Endometrial microvascular endothelial cells (primary cell): ENCODE results near the gene SFT2D3. TPM values are rescaled to one million over a fixed set of nuclear protein-coding genes. Genes with fewer than 3 reads are reported as not detected.

Experiments
- in situ Hi-C: cut with HindIII; loops from 2 replicates; pipeline ENCODE4 v1.10.0; 2017; ENCODE audit warnings: low sequenced_read_pairs, low pct_unique_long_range_greater_than_20kb; ENCODE audit errors: inconsistent ontology term
- total RNA-seq: library from RNA; depleted of rRNA; stranded (reverse); fragments of >200 nt; gene quantifications from one replicate; pipeline ENCODE4 v1.2.3, GENCODE V29; 2015; ENCODE audit errors: inconsistent ontology term

The SFT2D3 gene
- total RNA-seq, 1 donor from 2014 or later = 4.9 TPM

- in situ Hi-C loops = no loop called here
These were observed 1.2 kb downstream of the SFT2D3 start for GRCh38 chr2:127702395-127703009.

GRCh38 chr2:127703282-127703681 lies 2.0 kb downstream of the SFT2D3 start:
- in situ Hi-C loops = no loop called here

GRCh38 chr2:127704641-127705390 lies 3.5 kb downstream of the SFT2D3 start:
- in situ Hi-C loops = no loop called here

- in situ Hi-C loops = no loop called here
These were observed 4.2 kb downstream of the SFT2D3 start for GRCh38 chr2:127705391-127706065.

GRCh38 chr2:127706215-127706990 lies 5.1 kb downstream of the SFT2D3 start:
- in situ Hi-C loops = no loop called here

GRCh38 chr2:127707890-127708648 lies 6.8 kb downstream of the SFT2D3 start:
- in situ Hi-C loops = no loop called here

- in situ Hi-C loops = no loop called here
These were observed 8.0 kb downstream of the SFT2D3 start for GRCh38 chr2:127709336-127709735.

GRCh38 chr2:127712999-127713398 lies 11.7 kb downstream of the SFT2D3 start:
- in situ Hi-C loops = no loop called here

GRCh38 chr2:127713562-127713961 lies 12.3 kb downstream of the SFT2D3 start:
- in situ Hi-C loops = no loop called here

GRCh38 chr2:127715778-127716449 lies 14.6 kb downstream of the SFT2D3 start:
- in situ Hi-C loops = no loop called here

GRCh38 chr2:127718271-127718670 lies 17.0 kb downstream of the SFT2D3 start:
- in situ Hi-C loops = no loop called here

GRCh38 chr2:127719301-127720218 lies 18.3 kb downstream of the SFT2D3 start:
- in situ Hi-C loops = no loop called here

- in situ Hi-C loops = no loop called here
These were observed 20.1 kb downstream of the SFT2D3 start for GRCh38 chr2:127721311-127721977.

- in situ Hi-C loops = no loop called here
These were observed 20.7 kb downstream of the SFT2D3 start for GRCh38 chr2:127721978-127722355.

- in situ Hi-C loops = no loop called here
These were observed 21.5 kb downstream of the SFT2D3 start for GRCh38 chr2:127722807-127723206.

- in situ Hi-C loops = no loop called here
These were observed 25.0 kb downstream of the SFT2D3 start for GRCh38 chr2:127726158-127726880.
